GM19324 (cell line): ENCODE measurements around the gene NRSN2.

Experiments
- ATAC-seq: cut with Tn5 transposase; IDR thresholded peaks from one replicate; pipeline ENCODE4 v1.9.1; 2021; ENCODE audit warnings: mild to moderate bottlenecking, moderate library complexity; ENCODE audit not compliant: unreplicated experiment, low FRiP score

The NRSN2 gene, protein sequence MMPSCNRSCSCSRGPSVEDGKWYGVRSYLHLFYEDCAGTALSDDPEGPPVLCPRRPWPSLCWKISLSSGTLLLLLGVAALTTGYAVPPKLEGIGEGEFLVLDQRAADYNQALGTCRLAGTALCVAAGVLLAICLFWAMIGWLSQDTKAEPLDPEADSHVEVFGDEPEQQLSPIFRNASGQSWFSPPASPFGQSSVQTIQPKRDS

DNA sequence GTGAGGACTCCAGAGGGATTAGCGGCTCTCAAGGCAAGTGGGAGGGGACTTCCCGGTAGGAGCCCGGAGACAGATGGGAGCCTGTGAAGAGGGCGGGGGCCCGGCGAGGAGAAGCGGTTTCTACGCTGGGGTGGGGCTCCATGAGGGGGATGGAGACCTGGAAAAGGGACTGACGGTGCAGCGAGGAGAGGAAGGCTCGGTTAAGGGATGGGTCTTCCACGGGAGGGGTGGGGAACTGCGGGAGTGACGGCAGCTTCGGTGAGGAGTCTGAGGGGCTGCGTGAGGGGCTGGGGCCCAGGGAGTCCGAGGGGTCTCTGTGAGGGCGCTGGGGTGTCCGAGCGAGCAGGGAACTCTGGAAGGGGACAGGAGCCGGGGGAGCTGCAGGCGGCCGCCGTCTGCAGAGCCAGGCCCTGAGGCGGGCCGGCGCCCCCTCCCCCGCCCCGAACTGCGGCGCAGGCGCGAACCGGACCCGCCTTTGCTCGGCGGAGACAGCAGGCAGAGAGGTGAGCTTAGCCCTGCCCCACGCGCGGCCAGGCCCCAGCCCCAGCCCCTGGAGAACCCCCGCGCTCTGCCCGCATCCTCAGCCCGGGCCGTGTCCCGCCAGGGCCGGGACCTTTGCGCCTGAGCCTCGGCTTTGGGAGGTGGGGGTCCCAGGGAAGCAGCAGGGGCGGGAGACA is at the start of gene NRSN2:
TSS of gene NRSN2 (plus strand) at position 472 of the 677 bp plus-strand sequence. CDS start 2,533 bp downstream, outside the sequence.
- no peak for ATAC-seq

DNA sequence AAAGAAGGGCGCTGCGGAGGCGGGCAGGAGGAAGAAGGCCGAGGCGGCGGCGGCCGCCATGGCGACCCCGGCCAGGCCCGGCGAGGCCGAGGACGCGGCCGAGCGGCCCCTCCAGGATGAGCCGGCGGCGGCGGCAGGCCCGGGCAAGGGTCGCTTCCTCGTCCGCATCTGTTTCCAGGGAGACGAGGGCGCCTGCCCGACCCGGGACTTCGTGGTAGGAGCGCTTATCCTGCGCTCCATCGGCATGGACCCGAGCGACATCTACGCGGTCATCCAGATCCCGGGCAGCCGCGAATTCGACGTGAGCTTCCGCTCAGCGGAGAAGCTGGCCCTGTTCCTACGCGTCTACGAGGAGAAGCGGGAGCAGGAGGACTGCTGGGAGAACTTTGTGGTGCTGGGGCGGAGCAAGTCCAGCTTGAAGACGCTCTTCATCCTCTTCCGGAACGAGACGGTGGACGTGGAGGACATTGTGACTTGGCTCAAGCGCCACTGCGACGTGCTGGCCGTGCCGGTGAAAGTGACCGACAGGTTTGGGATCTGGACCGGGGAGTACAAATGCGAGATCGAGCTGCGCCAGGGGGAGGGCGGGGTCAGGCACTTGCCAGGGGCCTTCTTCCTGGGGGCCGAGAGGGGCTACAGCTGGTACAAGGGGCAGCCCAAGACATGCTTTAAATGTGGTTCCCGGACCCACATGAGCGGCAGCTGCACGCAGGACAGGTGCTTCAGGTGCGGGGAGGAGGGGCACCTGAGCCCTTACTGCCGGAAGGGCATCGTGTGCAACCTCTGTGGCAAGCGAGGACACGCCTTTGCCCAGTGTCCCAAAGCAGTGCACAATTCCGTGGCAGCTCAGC is 48.8 kb upstream of the NRSN2 start:
- peak; percentile 37 for ATAC-seq

DNA sequence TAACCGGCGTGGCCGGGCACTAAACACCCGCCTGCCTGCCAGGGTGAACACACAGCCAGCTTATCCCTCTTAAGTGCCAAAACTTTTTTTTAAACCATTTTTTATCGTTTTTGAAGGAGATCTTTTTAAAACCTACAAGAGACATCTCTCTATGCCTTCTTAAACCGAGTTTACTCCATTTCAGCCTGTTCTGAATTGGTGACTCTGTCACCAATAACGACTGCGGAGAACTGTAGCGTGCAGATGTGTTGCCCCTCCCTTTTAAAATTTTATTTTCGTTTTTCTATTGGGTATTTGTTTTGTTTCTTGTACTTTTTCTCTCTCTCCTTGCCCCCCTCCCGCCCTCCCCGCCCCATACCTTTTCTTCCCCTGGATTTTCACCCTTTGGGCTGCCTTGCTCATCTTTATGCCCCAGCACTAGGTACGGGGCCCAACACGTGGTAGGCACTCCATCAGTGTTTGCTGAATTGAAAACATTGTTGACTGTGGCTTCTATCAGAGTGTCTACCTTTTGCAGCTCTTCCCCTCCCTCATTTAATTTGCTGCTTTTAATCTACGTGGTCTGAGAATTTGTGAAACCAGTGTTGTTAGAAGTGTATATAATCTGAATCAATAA is 48.0 kb upstream of the NRSN2 start:
- ATAC-seq, result no peak

DNA sequence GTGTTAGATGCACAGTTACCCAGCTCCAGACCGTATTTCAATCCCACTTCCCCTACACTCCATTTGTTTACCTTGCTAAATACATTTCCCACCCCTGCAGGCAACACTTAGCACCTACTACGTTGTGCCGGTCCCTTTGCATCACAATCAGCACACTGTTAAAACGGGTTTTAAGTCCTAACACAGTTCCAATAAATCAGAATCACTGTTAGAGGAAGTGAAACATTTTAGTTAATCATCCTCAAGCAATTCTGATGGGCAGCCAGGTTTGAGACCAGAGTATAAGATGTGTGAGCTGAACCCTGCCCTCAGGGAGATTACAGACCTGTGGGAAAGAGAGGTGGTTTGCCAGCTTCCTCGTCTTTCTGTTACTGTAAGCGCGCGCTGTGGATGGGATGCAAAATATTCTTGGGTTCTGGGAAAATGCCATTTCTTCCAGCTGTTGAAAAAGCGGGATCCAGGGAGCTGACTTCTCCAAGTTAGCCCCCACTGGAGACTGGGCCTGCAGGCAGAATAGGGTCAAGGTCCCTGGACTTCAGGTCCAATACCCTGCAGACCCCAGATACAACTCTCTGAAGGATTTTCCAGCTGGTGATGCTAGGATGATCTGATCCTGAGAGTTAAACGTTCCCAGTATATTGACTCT is 46.4 kb upstream of the NRSN2 start:
- ATAC-seq, result no peak

DNA sequence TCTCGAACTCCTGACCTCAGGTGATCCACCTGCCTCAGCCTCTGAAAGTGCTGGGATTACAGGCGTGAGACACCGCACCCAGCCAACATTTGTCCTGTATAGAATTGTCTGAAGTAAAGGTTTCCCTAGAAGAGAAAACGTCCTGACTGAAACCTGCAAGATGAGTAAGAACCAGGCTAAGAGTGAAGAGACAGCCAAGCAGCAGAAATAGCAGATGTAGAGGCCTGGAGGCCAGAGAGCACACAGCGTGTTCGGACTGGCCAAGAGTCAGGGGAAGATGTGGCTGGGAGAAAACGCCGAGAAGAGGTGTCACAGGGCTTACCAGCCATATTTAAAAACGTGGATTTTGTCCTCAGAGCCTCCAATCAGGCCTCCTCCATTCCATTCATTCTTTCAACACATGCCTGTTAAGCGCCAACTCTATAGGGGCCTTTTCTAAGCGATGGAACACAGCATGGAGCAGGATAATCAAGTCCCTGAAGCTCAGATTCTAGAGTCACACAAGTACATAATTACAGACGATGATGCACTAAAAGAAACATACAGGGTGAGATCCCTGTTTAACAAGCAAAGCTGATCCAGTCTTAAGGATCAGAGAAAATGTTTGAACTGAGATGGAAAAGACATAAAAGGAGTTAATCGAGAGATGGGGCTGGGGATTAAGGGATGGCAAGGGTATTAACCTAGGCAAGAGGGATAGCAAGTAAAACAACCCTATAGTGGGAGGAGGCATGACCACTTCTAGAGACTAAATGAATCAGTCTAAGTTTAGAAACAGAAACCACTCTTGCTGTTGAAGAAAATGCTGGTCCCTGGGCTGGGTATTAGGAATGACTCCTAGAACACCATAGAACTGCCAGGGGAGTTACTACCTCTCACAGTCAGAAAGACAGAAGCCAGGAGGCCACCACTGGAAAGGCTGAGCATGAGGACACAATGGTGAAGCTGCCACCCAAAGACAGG is 44.7 kb upstream of the NRSN2 start:
- ATAC-seq, result no peak

DNA sequence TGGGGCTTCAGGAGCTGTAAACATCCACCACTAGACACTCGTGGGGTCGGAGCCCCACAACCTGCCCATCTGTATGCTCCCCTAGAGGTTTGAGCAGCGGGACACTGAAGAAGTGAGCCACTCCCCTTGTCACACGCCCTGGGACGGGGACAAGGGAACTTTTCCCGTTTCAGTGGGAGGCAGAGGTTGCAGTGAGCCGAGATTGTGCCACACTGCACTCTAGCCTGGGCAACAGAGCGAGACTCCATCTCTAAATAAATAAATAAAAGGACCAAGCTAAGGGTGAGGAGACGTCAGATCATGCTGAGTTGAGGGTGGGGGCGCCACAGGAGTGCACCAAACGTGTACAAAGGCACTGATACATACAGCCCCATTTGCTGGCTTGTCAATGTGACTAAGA is 41.2 kb upstream of the NRSN2 start:
- no peak for ATAC-seq

DNA sequence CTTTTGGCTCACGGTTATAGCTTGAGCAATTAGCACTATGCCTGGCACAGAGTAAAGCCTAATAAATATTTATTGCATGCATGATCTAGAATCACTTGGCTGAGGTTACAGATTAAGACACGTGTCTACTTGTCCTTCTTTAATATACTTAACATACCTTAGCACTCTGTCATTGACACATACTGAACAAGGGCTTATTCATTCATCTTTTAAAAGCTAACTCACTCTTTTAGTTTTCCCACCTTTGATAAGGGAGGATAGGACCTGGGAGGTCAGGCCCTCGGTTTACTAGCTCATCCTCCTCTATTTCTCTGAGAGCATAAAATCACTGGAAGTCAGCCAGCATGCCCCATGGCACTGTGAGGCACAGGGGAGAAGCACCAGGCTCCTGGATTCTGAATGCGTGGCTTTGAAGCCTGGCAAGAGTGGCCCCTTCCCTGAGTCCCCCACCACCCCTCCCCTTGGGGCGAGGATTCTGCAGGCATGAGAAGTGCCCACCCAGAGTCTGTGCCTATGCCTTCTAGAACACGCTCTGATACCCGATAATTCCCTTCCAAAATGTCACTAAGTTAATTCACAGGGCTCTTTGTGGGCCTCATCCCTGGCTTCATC is 38.4 kb upstream of the NRSN2 start:
- no peak for ATAC-seq

DNA sequence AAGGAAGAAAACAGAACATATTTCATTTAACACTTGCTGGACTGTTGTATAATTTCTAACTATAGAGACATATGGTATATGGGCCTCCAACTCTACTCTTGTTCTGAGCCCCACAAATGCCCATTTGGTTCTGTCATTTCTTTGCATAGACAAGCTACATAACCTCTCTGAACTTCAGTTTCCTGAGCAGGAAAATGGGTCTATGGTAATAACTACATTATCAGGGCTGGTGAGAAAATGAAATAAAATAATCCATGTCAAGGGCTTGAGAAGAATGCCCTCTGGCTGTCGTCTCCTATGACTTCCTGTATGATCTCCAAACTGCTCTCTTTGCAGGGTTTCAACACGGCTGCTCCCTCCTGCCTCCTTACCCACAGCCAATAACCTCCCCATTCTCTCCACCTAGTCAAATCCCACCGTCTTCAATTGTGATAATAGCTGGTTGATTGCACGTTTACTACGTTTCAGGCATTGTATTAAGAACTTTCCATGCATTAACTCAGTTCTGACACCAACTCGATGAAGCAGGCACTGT is 37.5 kb upstream of the NRSN2 start:
- ATAC-seq, result no peak

DNA sequence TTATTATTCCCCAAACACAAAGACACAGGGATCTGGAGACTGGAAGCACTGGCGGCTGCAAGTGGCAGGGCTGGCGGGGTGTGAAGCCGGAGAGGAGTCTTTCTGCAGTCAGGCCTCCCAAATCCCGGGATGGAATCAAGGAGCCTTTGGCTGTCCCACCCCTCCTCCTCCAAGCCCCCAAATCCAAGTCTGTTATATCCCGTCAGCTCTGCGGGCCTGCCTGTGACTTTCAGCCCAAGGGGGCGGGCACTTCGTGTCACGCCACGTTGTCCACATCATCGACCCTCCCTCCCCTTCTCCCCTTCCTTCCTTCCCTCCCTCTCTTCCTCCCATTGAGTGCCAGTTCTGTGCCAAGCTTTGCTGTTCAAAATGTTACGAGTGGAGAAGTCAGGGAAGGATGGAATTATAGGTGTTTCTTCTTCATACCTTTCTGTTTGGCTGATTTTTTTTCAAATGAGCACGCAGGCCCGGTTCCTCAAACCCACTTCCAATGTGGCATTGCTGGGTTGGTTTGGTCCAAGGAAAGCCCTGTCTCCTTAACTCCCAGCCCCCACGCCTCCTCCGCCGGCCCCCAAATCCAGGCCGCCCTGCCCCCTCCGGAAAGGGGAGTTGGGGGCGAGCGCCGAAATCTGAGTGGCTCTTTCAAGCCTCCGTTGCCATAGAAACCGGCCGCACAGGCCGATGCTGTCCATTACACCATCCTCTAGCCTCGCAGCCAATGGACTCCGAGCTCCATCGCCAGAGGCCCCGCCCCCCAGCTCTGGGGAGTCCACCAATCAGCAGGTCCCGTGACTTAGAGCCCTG is 36.9 kb upstream of the NRSN2 start:
- no peak for ATAC-seq

DNA sequence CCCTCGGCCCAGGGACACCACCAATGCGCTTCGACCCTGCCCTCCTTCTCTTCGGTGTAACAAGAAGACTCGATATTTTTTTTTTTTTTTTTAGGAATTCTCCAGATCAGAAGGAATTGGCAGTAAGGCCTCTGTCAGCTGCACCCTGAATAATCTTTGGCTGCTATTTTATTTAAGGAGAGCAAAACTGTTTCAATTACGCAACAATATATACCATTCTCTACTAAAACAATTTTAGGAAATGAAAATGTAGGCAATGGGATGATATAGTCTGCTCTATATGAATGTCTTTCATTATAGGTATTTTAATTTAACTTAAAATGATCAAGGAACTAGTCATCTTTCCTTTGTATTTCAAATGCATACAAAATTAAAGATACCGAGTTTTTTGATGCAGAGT is 36.3 kb upstream of the NRSN2 start:
- no peak for ATAC-seq

DNA sequence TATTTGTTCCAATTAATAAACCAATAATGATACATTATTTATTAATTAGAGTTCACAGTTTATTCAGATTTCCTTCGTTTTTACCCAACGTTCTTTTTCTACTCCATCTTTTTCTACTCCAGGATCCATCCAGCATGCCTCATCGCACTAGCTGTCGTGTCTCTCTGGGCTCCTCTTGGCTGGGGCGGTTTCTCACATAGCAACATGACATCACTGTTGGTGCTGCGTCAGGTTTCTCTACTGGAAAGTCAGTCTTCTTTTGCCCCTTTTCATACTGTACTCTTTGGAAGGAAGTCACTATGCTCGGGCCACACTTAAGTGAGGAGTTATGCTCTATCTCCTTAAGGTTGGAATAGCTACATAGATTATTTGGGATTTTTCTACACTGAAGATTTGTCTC is 35.3 kb upstream of the NRSN2 start:
- no peak for ATAC-seq

DNA sequence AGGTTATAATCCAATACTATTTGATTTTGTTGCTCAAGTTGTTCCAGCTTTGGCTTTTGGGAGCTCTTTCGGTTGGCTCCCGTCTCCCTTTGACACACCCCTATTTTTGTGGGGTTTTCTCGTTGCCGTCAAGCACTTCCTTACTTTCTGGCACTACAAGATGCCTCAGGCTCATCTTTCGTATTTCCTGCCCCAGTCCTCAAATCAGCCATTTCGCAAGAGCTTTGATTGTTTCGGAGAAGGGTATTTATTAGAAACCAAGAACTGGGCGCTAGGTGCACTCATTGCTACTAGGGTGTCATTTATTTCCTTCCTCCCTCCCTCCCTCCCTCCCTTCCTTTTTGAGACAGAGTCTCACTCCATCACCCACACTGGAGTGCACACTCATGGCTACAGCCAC is 34.8 kb upstream of the NRSN2 start:
- no peak for ATAC-seq

DNA sequence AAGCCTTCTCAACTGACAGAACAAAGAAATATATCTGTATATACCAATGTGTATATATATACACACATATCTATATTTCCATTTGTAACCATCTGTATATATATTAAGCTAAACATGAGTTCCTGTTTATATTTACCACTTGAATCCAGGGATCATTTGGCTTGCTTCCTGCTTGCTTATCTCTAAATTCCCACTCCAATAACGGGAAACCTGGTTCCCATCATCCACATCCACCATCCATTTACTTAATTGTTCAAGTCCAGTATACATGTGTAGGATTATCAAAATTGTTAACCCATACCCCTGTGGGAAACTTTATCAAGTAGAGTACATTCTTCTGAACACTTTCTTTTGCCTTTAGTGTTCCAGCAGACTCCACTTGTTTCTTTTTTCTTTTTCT is 34.0 kb upstream of the NRSN2 start:
- no peak for ATAC-seq

DNA sequence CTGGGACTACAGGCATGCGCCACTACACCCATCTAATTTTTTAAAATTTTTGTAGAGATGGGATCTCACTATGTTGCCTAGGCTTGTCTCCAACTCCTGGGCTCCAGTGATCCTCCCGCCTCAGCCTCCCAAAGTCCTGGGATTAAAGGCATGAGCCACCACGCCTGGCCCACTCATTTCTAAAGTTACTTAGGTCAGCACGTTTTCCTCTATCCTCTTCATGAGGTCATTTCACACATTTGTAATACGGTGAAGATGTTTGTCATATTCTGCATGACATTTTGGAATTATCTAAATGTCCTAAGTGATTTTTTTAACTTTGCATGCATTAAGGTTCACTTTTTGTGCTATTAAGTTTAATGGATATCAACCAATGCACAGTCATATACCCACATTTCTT is 33.5 kb upstream of the NRSN2 start:
- ATAC-seq, result no peak

DNA sequence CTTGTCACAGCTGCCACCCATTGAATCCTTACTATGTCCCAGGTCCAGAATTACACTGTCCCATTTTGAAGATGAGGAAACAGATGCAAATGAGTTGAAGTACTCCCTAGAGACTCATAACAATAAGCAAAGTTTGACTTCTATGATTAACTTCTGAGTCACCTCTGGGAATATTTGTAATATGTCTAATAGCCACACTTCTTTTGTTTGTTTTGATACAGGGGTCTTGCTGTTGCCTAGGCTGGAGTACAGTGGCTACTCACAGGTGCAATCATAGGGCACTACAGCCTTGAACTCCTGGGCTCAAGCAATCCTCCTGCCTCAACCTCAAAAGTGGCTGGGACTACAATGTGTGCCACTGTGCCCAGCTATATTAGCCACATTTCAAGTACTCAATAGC is 33.0 kb upstream of the NRSN2 start:
- no peak for ATAC-seq

DNA sequence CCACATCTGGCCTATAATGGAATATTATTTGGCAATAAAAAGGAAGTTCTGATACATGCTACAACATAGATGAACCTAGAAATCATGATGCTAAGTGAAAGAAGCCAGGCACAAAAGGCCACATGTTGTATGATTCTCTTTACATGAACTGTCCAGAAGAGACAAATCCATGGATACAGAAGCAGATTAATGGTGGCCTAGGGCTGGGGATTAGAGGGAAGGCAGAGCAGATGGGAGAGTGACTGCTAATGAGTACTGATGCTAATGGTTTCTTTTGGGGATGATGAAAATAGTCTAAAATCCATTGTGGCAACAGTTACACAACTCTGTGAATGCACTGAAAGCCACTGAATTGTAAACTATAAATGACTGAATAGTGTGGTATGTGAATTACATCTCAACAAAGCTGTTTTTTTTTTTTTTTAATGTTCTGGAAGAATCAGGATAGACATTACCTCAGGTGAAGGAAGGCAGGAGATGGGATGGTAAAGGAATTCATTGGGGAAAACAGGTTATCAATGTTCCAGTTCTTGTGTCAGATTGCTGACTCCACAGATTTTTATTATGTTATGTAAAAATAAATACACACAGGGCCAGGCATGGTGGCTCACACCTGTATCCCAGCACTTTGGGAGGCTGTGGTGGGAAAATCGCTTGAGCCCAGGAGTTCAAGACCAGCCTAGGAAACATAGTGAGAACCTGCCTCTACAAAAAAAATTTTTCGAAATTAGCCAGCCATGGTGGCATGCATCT is 30.4 kb upstream of the NRSN2 start:
- no peak for ATAC-seq
